ENCODE measurements around the gene FCHSD2.
"Not testable (repeated sequence)": the region's sequence is repeated elsewhere in the genome, so short reads cannot be mapped to it uniquely, and the experiment has no call there.

The FCHSD2 gene

DNA sequence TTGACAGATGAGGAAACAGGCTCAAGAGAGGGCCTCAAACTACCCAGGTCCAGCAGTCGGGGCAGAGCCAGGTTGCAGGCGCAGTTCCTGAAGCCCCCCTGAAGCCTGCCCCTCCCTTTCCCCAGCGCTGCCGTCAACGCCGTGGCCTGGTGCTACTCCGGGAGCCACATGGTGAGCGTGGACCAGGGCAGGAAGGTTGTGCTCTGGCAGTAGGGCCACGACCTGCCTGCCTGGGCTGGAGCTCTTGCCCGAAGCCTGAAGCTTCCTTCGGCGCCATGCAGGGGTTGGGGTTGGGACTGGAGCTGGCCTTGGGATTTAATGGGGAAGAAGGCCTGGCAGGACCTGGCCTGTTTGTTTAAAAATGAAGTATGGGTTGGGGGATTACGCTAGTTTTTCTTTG lies 312.9 kb downstream of the FCHSD2 start:
- Histone ChIP-seq H3K36me3 (ENCODE audit: insufficient read depth, low read length) (peaks cover 70% of the 10 kb centered on the region), H3K27ac (ENCODE audit: low read length) (no peak overlapping the region), H3K4me3 (ENCODE audit: low read depth in 1 of 2, low read length in 2 of 2) (no peak overlapping the region), H3K79me2 (ENCODE audit: insufficient read depth, low read length) (no peaks in the 10 kb centered on the region), H3K4me2 (ENCODE audit: insufficient read depth, low read length) (no peak overlapping the region), H3K9ac (ENCODE audit: low read depth, low read length) (no peak overlapping the region), H3K27me3 (ENCODE audit: insufficient read depth, low read length, poor library complexity) (no peaks in the 10 kb centered on the region), H4K20me1 (ENCODE audit: insufficient read depth, low read length) (peaks cover 7% of the 10 kb centered on the region; the same call in 1 of the 2 replicates), H3K9me3 (ENCODE audit: insufficient read depth, low read length, severe bottlenecking) (no peaks in the 10 kb centered on the region), H3K4me1 (ENCODE audit: insufficient read depth, low read length) (0 out of 2 replicates have a peak, but pooled peaks cover 3% of the 10 kb centered on the region), H2AFZ (ENCODE audit: low read depth, low read length) (no peak overlapping the region)
- DNase-seq (no peak), ATAC-seq (ENCODE audit: insufficient read depth, low read depth) (no peak)
- TF ChIP-seq CTCF (IDR thresholded peaks at IDR 0.05; ENCODE audit: borderline replicate concordance, extremely low read depth, low read length, poor library complexity, severe bottlenecking) (no peak), EZH2 (IDR thresholded peaks at IDR 0.05; ENCODE audit: borderline replicate concordance, low read depth, low read length, severe bottlenecking) (no peak)

DNA sequence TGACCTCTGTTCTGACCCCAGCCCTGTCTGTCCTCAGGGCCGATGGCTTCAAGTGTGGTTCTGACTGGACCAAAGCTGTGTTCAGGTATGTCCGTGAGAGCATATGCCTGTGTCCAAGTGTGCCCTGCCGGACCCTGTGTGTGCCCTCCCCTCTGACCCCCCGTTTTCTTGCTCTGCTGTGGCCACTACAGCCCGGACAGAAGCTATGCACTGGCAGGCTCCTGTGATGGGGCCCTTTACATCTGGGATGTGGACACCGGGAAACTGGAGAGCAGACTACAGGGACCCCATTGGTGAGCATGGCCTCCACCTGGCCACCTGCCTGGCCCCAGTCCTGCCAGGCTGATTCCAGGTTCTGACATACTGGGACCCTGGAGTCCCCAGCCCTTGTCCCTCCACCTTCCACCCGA lies 313.4 kb downstream of the FCHSD2 start:
- H3K79me2 ChIP-seq (ENCODE audit: insufficient read depth, low read length) = no peaks in the 10 kb centered on the region
- peaks cover 11% of the 10 kb centered on the region for H4K20me1 ChIP-seq (ENCODE audit: insufficient read depth, low read length)
- ATAC-seq (ENCODE audit: insufficient read depth, low read depth) (no peak), DNase-seq (no peak)
- no peaks in the 10 kb centered on the region for H3K27me3 ChIP-seq (ENCODE audit: insufficient read depth, low read length, poor library complexity)
- no peaks in the 10 kb centered on the region for H3K9me3 ChIP-seq (ENCODE audit: insufficient read depth, low read length, severe bottlenecking)
- 0 out of 2 replicates have a peak, but pooled peaks cover 3% of the 10 kb centered on the region for H3K4me1 ChIP-seq (ENCODE audit: insufficient read depth, low read length)
- peaks cover 75% of the 10 kb centered on the region for H3K36me3 ChIP-seq (ENCODE audit: insufficient read depth, low read length)
- H3K4me3 ChIP-seq (ENCODE audit: low read depth in 1 of 2, low read length in 2 of 2) = no peak overlapping the region
- H2AFZ ChIP-seq (ENCODE audit: low read depth, low read length) = no peak overlapping the region
- H3K27ac ChIP-seq (ENCODE audit: low read length) = no peak overlapping the region
- no peak overlapping the region for H3K4me2 ChIP-seq (ENCODE audit: insufficient read depth, low read length)
- no peak overlapping the region for H3K9ac ChIP-seq (ENCODE audit: low read depth, low read length)
- TF ChIP-seq CTCF (IDR thresholded peaks at IDR 0.05; ENCODE audit: borderline replicate concordance, extremely low read depth, low read length, poor library complexity, severe bottlenecking) (no peak), EZH2 (IDR thresholded peaks at IDR 0.05; ENCODE audit: borderline replicate concordance, low read depth, low read length, severe bottlenecking) (no peak)

- no peak overlapping the region for H3K4me2 ChIP-seq (ENCODE audit: insufficient read depth, low read length)
- H3K4me1 ChIP-seq (ENCODE audit: insufficient read depth, low read length) = 0 out of 2 replicates have a peak, but pooled peaks cover 3% of the 10 kb centered on the region
- H2AFZ ChIP-seq (ENCODE audit: low read depth, low read length) = no peak overlapping the region
- peaks cover 15% of the 10 kb centered on the region for H4K20me1 ChIP-seq (ENCODE audit: insufficient read depth, low read length)
- H3K36me3 ChIP-seq (ENCODE audit: insufficient read depth, low read length) = peaks cover 80% of the 10 kb centered on the region
- H3K4me3 ChIP-seq (ENCODE audit: low read depth in 1 of 2, low read length in 2 of 2) = no peak overlapping the region
- no peak overlapping the region for H3K9ac ChIP-seq (ENCODE audit: low read depth, low read length)
- H3K27ac ChIP-seq (ENCODE audit: low read length) = no peak overlapping the region
- no peaks in the 10 kb centered on the region for H3K79me2 ChIP-seq (ENCODE audit: insufficient read depth, low read length)
- H3K27me3 ChIP-seq (ENCODE audit: insufficient read depth, low read length, poor library complexity) = no peaks in the 10 kb centered on the region
- ATAC-seq (ENCODE audit: insufficient read depth, low read depth) (no peak), DNase-seq (no peak)
- TF ChIP-seq CTCF (IDR thresholded peaks at IDR 0.05; ENCODE audit: borderline replicate concordance, extremely low read depth, low read length, poor library complexity, severe bottlenecking) (no peak), EZH2 (IDR thresholded peaks at IDR 0.05; ENCODE audit: borderline replicate concordance, low read depth, low read length, severe bottlenecking) (no peak)
- H3K9me3 ChIP-seq (ENCODE audit: insufficient read depth, low read length, severe bottlenecking) = no peaks in the 10 kb centered on the region
Observed at GRCh38 chr11:72828081-72828567, 314.0 kb downstream of the FCHSD2 start.

DNA sequence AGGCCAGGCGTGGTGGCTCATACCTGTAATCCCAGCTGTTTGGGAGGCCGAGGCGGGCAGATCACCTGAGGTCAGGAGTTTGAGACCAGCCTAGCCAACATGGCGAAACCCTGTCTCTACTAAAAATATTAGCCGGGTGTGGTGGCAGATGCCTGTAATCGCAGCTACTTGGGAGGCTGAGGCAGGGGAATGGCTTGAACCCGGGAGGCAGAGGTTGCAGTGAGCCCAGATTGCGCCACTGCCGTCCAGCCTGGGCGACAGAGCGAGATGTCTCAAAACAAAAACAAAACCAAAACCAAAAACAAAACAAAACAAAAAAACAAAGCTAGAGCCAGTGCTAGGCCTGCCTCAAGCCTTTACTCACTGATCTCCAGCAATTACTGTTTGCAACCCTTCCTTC lies 314.5 kb downstream of the FCHSD2 start:
- Histone ChIP-seq H4K20me1 (ENCODE audit: insufficient read depth, low read length) (peaks cover 16% of the 10 kb centered on the region), H3K36me3 (ENCODE audit: insufficient read depth, low read length) (peaks cover 85% of the 10 kb centered on the region)
- H3K9ac ChIP-seq (ENCODE audit: low read depth, low read length); DNase-seq; H3K27me3 ChIP-seq (ENCODE audit: insufficient read depth, low read length, poor library complexity); ATAC-seq (ENCODE audit: insufficient read depth, low read depth); H2AFZ ChIP-seq (ENCODE audit: low read depth, low read length); H3K27ac ChIP-seq (ENCODE audit: low read length); H3K4me2 ChIP-seq (ENCODE audit: insufficient read depth, low read length); H3K4me1 ChIP-seq (ENCODE audit: insufficient read depth, low read length); H3K79me2 ChIP-seq (ENCODE audit: insufficient read depth, low read length); H3K9me3 ChIP-seq (ENCODE audit: insufficient read depth, low read length, severe bottlenecking); H3K4me3 ChIP-seq (ENCODE audit: low read depth in 1 of 2, low read length in 2 of 2): not testable (repeated sequence)

Measured in DND-41 (cell line).